ENCODE data around the gene GALNS.
"Not testable (repeated sequence)": the region's sequence is repeated elsewhere in the genome, so short reads cannot be mapped to it uniquely, and the experiment has no call there.

The GALNS gene

GRCh38 chr16:88780142-88781062 lies 76.3 kb downstream of the GALNS start:
- no peak for DNase-seq

GRCh38 chr16:88779406-88780141 lies 77.2 kb downstream of the GALNS start:
- no peak for DNase-seq

GRCh38 chr16:88778541-88779065 lies 78.1 kb downstream of the GALNS start:
- no peak for DNase-seq

- DNase-seq, result no peak
These were observed 78.5 kb downstream of the GALNS start for GRCh38 chr16:88778271-88778525.

GRCh38 chr16:88777471-88778270 lies 79.1 kb downstream of the GALNS start:
- no peak for DNase-seq

GRCh38 chr16:88775825-88776224 lies 80.9 kb downstream of the GALNS start:
- DNase-seq, result no peak

- DNase-seq, result no peak
These were observed 82.0 kb downstream of the GALNS start for GRCh38 chr16:88774544-88775393.

- DNase-seq, result no peak
These were observed 82.9 kb downstream of the GALNS start for GRCh38 chr16:88773812-88774291.

- no peak for DNase-seq
These were observed 83.6 kb downstream of the GALNS start for GRCh38 chr16:88772871-88773811.

GRCh38 chr16:88771781-88772180 lies 85.0 kb downstream of the GALNS start:
- not testable (repeated sequence) for DNase-seq

GRCh38 chr16:88771294-88771772 lies 85.4 kb downstream of the GALNS start:
- DNase-seq, result no peak

GRCh38 chr16:88770461-88771293 lies 86.1 kb downstream of the GALNS start:
- DNase-seq, result no peak

- DNase-seq, result no peak
These were observed 86.9 kb downstream of the GALNS start for GRCh38 chr16:88769617-88770460.

- DNase-seq, result no peak
These were observed 88.5 kb downstream of the GALNS start for GRCh38 chr16:88768071-88768783.

- DNase-seq, result no peak
These were observed 89.1 kb downstream of the GALNS start for GRCh38 chr16:88767546-88768070.

- no peak for DNase-seq
These were observed 89.8 kb downstream of the GALNS start for GRCh38 chr16:88766975-88767374.

GRCh38 chr16:88764913-88765349 lies 91.8 kb downstream of the GALNS start:
- no peak for DNase-seq

- DNase-seq, result no peak
These were observed 92.7 kb downstream of the GALNS start for GRCh38 chr16:88764080-88764479.
